ENCODE results near the gene TJP2. TPM values are rescaled to one million over a fixed set of nuclear protein-coding genes. Genes with fewer than 3 reads are reported as not detected.
"Not testable (repeated sequence)": the region's sequence is repeated elsewhere in the genome, so short reads cannot be mapped to it uniquely, and the experiment has no call there.

TJP2 gene
- total RNA-seq, 1 experiment from 2014 or later: 2.3 TPM

DNA sequence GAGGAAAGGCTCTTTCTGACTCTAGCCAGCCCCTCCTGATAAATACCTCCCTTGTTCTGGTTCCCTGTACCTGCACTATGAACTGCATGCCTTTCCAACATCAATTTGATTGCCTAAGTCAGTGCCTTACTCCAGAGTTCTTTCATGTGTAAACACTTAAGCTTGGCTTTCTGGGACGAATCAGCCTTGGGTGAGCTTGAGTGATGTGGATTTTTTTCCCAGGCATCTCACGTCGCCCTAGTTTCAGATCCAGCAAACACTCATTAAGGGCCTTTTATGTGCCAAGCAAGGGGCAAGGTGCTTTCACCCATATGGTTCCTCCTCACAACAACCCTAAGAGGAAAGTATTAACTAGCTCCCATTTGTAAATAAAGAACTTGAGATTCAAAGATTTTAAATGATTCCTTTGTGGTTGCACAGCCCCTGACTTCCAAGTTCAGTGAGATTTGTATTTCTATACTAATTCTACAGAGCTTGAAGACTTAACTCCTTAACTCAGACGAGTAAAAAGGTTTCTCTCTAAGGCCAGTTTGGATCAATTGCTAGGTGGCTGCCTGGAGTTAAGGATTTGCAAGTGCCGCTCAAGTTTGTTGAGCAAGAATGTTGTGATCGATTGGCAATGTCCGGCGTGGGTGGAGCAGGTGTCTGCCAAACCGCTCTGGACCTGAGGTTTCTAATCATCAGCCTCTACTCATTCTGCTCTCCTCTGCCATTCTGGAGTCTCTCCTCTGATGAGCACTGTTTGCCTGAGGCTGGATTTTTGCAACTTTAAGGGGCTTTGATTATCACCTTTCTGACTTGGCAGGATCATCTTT, 20.2 kb upstream of the TJP2 start:
- Histone ChIP-seq H3K27me3 (ENCODE audit: low read length) (no peaks in the 10 kb centered on the region), H3K4me1 (ENCODE audit: low read length) (no peaks in the 10 kb centered on the region), H3K9me2 (replicated peaks; ENCODE audit: insufficient read depth, low read length) (no peaks in the 10 kb centered on the region), H4K20me1 (ENCODE audit: insufficient read depth, low read depth, low read length) (no peaks in the 10 kb centered on the region), H3K4me2 (ENCODE audit: low read depth, low read length, poor library complexity, severe bottlenecking) (no peak overlapping the region), H3K27ac (ENCODE audit: low read length) (no peak overlapping the region), H3K4me3 (ENCODE audit: low read length) (no peak overlapping the region), H3K79me2 (ENCODE audit: low read length) (no peaks in the 10 kb centered on the region), H3K36me3 (ENCODE audit: insufficient read depth, low read length) (no peaks in the 10 kb centered on the region), H3K9ac (ENCODE audit: low read length) (no peak overlapping the region), H2AFZ (ENCODE audit: low read length) (no peak overlapping the region), H3K9me3 (ENCODE audit: low read length) (no peaks in the 10 kb centered on the region)
- DNase-seq: no peak

DNA sequence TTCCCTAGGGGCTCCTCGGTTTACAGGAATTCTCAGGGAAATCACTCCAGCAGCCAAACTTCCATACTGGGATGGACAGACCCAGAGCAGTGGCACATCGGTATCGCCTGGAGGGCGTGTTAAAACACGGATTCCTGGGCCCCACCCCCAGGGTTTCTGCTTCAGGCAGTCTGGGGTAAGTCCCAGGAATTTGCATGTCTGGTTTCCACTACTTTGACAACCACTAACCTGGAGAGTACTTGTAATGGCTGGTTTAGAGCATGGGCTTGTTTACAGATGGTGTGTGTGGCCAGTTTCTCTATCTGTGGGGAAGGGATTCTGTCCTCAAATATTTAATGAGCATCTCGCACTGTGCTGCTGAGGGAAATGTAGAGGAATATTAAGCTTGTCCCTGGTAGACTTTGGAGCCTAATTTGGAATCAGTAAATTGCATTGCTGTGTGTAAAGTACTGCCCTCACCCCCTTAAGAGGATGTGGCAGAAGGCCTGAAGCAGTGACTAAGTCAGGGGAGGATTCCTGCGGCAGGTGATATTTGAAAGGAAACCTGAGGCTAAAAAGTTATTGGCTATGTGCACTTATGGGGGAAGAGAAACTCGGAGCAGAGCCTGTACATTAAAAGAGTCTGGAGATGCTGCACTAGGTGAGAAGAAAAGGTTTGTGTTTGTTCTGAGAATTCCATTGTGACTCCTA, 18.6 kb upstream of the TJP2 start:
- Histone ChIP-seq H2AFZ (ENCODE audit: low read length) (no peak overlapping the region), H3K4me1 (ENCODE audit: low read length) (no peaks in the 10 kb centered on the region), H3K27ac (ENCODE audit: low read length) (no peak overlapping the region), H3K4me2 (ENCODE audit: low read depth, low read length, poor library complexity, severe bottlenecking) (no peak overlapping the region), H3K79me2 (ENCODE audit: low read length) (no peaks in the 10 kb centered on the region), H3K4me3 (ENCODE audit: low read length) (no peak overlapping the region), H4K20me1 (ENCODE audit: insufficient read depth, low read depth, low read length) (no peaks in the 10 kb centered on the region), H3K27me3 (ENCODE audit: low read length) (no peaks in the 10 kb centered on the region), H3K9me2 (replicated peaks; ENCODE audit: insufficient read depth, low read length) (no peaks in the 10 kb centered on the region), H3K36me3 (ENCODE audit: insufficient read depth, low read length) (no peaks in the 10 kb centered on the region), H3K9ac (ENCODE audit: low read length) (no peak overlapping the region), H3K9me3 (ENCODE audit: low read length) (no peaks in the 10 kb centered on the region)
- no peak for DNase-seq

DNA sequence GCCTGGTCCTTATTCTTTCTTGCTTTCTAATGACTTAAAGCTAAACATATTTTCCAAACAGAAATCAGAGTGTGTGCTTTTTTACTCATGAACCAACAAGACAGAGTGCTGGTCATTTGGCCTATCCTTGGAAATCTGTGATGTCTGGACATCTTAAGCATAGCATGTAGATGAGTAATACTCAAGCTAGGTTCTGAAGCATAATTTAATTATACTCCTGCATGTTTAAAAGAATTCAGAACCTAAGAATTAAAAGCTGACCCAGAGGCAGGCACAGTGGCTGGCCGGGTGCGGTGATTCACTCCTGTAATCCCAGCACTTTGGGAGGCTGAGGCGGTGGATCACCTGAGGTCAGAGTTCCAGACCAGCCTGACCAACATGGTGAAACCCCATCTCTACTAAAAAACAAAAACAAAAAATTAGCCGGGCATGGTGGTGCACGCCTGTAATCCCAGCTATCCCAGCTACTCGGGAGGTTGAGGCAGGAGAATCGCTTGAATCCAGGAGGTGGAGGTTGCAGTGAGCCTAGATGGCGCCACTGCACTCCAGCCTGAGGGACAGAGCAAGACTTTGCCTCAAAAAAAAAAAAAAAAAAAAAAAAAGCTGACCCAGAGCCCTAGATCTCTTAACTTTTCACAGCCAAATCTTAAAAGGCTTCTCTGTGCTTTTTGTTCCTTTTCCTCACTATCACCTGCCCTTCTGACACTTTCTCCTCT, 16.2 kb upstream of the TJP2 start:
- Histone ChIP-seq H4K20me1 (ENCODE audit: insufficient read depth, low read depth, low read length) (no peaks in the 10 kb centered on the region), H3K4me3 (ENCODE audit: low read length) (no peak overlapping the region), H3K36me3 (ENCODE audit: insufficient read depth, low read length) (no peaks in the 10 kb centered on the region), H3K9me3 (ENCODE audit: low read length) (no peaks in the 10 kb centered on the region), H3K4me2 (ENCODE audit: low read depth, low read length, poor library complexity, severe bottlenecking) (no peak overlapping the region), H3K9me2 (replicated peaks; ENCODE audit: insufficient read depth, low read length) (no peaks in the 10 kb centered on the region), H2AFZ (ENCODE audit: low read length) (no peak overlapping the region), H3K27me3 (ENCODE audit: low read length) (no peaks in the 10 kb centered on the region), H3K9ac (ENCODE audit: low read length) (no peak overlapping the region), H3K4me1 (ENCODE audit: low read length) (no peaks in the 10 kb centered on the region), H3K27ac (ENCODE audit: low read length) (no peak overlapping the region), H3K79me2 (ENCODE audit: low read length) (no peaks in the 10 kb centered on the region)
- DNase-seq: no peak

DNA sequence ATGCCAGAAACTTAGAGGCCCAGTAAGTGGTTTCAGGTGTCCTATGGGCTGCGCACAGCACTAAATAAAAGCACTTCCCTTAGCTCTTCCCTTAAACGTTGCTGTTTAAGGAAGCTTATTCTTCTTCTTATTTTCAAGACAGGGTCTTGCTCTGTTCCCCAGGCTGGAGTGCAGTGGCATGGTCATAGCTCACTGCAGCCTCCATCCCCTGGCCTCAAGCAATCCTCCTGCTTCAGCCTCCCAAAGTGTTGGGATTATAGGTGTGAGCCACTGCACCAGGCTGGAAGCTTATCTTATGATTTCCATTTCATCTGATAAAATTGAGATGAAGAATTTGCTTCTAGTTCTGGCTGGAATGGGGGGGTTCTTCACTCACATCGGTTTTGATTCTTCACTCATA, 15.6 kb upstream of the TJP2 start:
- Histone ChIP-seq H3K27me3 (ENCODE audit: low read length) (no peaks in the 10 kb centered on the region), H2AFZ (ENCODE audit: low read length) (no peak overlapping the region), H3K36me3 (ENCODE audit: insufficient read depth, low read length) (no peaks in the 10 kb centered on the region), H3K9ac (ENCODE audit: low read length) (no peak overlapping the region), H3K4me2 (ENCODE audit: low read depth, low read length, poor library complexity, severe bottlenecking) (no peak overlapping the region), H3K4me3 (ENCODE audit: low read length) (no peak overlapping the region), H3K4me1 (ENCODE audit: low read length) (no peaks in the 10 kb centered on the region), H3K9me3 (ENCODE audit: low read length) (no peaks in the 10 kb centered on the region), H3K27ac (ENCODE audit: low read length) (no peak overlapping the region), H3K79me2 (ENCODE audit: low read length) (no peaks in the 10 kb centered on the region), H4K20me1 (ENCODE audit: insufficient read depth, low read depth, low read length) (no peaks in the 10 kb centered on the region), H3K9me2 (replicated peaks; ENCODE audit: insufficient read depth, low read length) (no peaks in the 10 kb centered on the region)
- DNase-seq: no peak

DNA sequence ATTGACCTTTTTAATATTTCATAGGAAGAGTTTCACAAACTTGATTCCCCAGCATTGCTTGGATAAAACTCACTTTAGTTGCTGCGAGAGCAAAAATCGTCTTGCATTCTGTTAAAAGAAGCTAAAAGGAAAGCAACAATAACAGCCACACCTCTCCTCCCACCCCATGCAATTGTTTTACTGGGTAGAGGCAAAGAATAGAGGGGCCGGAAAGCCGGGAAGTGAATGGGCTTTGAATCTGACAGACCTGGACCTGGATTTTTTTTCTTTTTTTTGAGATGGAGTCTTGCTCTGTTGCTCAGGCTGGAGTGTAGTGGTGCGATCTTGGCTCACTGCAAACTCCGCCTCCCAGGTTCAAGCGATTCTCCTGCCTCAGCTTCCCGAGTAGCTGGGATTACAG, 9.5 kb upstream of the TJP2 start:
- not testable (repeated sequence) for DNase-seq; H3K27me3 ChIP-seq (ENCODE audit: low read length); H4K20me1 ChIP-seq (ENCODE audit: insufficient read depth, low read depth, low read length); H3K4me3 ChIP-seq (ENCODE audit: low read length); H3K79me2 ChIP-seq (ENCODE audit: low read length); H3K36me3 ChIP-seq (ENCODE audit: insufficient read depth, low read length); H3K27ac ChIP-seq (ENCODE audit: low read length); H3K4me1 ChIP-seq (ENCODE audit: low read length); H3K9me2 ChIP-seq (replicated peaks; ENCODE audit: insufficient read depth, low read length); H3K9me3 ChIP-seq (ENCODE audit: low read length); H3K4me2 ChIP-seq (ENCODE audit: low read depth, low read length, poor library complexity, severe bottlenecking); H3K9ac ChIP-seq (ENCODE audit: low read length); H2AFZ ChIP-seq (ENCODE audit: low read length)

DNA sequence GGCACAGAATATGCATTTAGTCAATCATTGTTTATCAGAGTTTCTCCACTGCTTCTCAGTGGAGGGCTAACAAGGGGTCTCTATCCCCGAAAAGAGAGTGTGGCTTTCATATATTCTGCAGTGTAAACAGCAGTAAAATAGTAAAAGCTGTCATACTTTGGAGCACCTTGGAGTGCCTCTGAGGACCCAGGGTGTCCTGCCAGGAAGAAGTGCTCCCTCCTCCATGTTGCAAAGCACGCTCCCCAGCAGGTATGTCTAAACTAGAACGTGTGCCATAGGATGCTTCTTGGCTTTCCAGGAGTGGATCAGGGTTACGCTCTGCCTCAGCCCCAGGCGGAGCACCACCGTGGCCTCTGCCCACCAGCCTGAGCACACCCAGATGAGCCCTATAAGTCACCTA, 8.5 kb upstream of the TJP2 start:
- H3K4me1 ChIP-seq (ENCODE audit: low read length): no peaks in the 10 kb centered on the region
- no peaks in the 10 kb centered on the region for H3K79me2 ChIP-seq (ENCODE audit: low read length)
- 0 out of 2 replicates have a peak, but pooled peaks cover 3% of the 10 kb centered on the region for H4K20me1 ChIP-seq (ENCODE audit: insufficient read depth, low read depth, low read length)
- DNase-seq: no peak
- H3K4me3 ChIP-seq (ENCODE audit: low read length): no peak overlapping the region
- H3K27ac ChIP-seq (ENCODE audit: low read length): no peak overlapping the region
- no peak overlapping the region for H2AFZ ChIP-seq (ENCODE audit: low read length)
- no peaks in the 10 kb centered on the region for H3K36me3 ChIP-seq (ENCODE audit: insufficient read depth, low read length)
- no peak overlapping the region for H3K9ac ChIP-seq (ENCODE audit: low read length)
- H3K4me2 ChIP-seq (ENCODE audit: low read depth, low read length, poor library complexity, severe bottlenecking): no peak overlapping the region
- H3K27me3 ChIP-seq (ENCODE audit: low read length): no peaks in the 10 kb centered on the region
- no peaks in the 10 kb centered on the region for H3K9me2 ChIP-seq (replicated peaks; ENCODE audit: insufficient read depth, low read length)
- no peaks in the 10 kb centered on the region for H3K9me3 ChIP-seq (ENCODE audit: low read length)

DNA sequence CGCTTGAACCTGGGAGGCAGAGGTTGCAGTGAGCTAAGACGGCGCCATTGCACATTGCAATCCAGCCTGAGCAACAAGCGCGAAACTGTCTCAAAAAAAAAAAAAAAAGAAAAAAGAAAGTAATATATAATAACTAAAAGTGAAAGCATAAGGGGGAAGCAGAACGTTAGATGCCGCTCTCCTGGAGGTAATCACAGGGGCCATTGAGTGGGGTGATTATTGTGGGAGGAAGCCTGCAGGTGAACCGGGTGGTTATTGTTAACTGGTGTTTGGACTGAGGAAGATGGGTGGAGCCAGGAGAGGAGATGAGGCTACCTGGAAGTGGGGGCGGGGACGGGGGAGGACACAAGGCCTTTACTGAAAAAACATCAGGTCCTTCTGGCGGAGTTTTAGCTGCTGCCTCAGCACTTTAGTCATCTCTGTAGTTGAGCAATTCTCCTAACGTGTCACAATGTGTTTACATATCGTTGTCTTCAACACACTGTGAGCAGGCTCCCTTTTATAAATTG, 5.3 kb upstream of the TJP2 start:
- Histone ChIP-seq H3K27ac (ENCODE audit: low read length) (no peak overlapping the region), H2AFZ (ENCODE audit: low read length) (no peak overlapping the region), H3K4me1 (ENCODE audit: low read length) (no peaks in the 10 kb centered on the region), H3K36me3 (ENCODE audit: insufficient read depth, low read length) (no peaks in the 10 kb centered on the region), H3K27me3 (ENCODE audit: low read length) (no peaks in the 10 kb centered on the region), H3K4me2 (ENCODE audit: low read depth, low read length, poor library complexity, severe bottlenecking) (no peak overlapping the region), H3K9me3 (ENCODE audit: low read length) (no peaks in the 10 kb centered on the region), H3K9me2 (replicated peaks; ENCODE audit: insufficient read depth, low read length) (no peaks in the 10 kb centered on the region), H3K79me2 (ENCODE audit: low read length) (no peaks in the 10 kb centered on the region), H4K20me1 (ENCODE audit: insufficient read depth, low read depth, low read length) (0 out of 2 replicates have a peak, but pooled peaks cover 5% of the 10 kb centered on the region), H3K9ac (ENCODE audit: low read length) (no peak overlapping the region), H3K4me3 (ENCODE audit: low read length) (no peak overlapping the region)
- no peak for DNase-seq

DNA sequence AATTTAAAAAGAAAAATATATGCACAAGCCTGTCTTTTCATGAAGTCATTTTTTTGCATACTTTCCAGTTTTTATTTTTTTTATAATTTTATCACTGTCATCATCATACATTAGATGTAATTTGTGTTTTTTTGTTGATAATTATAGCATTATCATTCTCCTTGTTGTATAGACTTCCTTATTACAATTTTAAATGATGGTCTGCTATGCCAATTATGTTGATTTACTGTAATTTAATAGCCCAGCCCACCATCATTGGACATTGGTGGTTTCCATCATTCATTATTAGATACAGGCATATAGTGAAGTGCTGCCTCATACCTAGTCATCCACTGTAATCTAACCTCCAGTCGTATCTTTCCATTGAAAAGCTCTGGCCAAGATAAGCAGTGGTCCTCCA, 3.8 kb upstream of the TJP2 start:
- no peak overlapping the region for H2AFZ ChIP-seq (ENCODE audit: low read length)
- no peak overlapping the region for H3K4me2 ChIP-seq (ENCODE audit: low read depth, low read length, poor library complexity, severe bottlenecking)
- no peaks in the 10 kb centered on the region for H3K36me3 ChIP-seq (ENCODE audit: insufficient read depth, low read length)
- H3K4me3 ChIP-seq (ENCODE audit: low read length): no peak overlapping the region
- H3K9me3 ChIP-seq (ENCODE audit: low read length): no peaks in the 10 kb centered on the region
- no peaks in the 10 kb centered on the region for H3K9me2 ChIP-seq (replicated peaks; ENCODE audit: insufficient read depth, low read length)
- no peak for DNase-seq
- no peaks in the 10 kb centered on the region for H3K79me2 ChIP-seq (ENCODE audit: low read length)
- H3K27me3 ChIP-seq (ENCODE audit: low read length): no peaks in the 10 kb centered on the region
- 0 out of 2 replicates have a peak, but pooled peaks cover 5% of the 10 kb centered on the region for H4K20me1 ChIP-seq (ENCODE audit: insufficient read depth, low read depth, low read length)
- H3K9ac ChIP-seq (ENCODE audit: low read length): no peak overlapping the region
- H3K4me1 ChIP-seq (ENCODE audit: low read length): no peaks in the 10 kb centered on the region
- no peak overlapping the region for H3K27ac ChIP-seq (ENCODE audit: low read length)
